ENCODE results near the gene GATA3.

DNA sequence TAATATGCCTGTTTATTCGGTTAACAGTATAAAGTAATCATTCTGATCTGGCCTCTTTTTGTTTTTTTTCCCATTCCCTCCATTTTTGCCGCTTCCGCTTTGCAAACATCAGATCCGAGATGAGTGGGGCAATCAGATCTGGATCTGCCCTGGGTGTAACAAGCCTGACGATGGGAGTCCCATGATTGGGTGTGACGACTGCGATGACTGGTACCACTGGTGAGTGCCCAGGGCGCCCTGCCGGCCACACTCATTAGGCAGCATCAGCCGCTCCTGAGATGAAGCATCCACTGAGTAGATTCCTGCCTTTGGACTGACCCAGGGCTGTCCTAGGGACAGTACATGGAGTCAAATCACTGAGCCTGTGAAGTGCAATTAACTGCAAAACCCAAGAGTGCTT is 40.9 kb upstream of the GATA3 start:
- no peak for TF ChIP-seq EZH2 (IDR thresholded peaks at IDR 0.05; ENCODE audit: insufficient read depth, poor library complexity, severe bottlenecking)
- TF ChIP-seq EZH2phosphoT487 (IDR thresholded peaks at IDR 0.05; ENCODE audit: insufficient read depth, low read depth), result no peak

All from GM23248 (cell line).